Peyer's patch (tissue), 4 donors: ENCODE data around the gene PLN. TPM values are rescaled to one million over a fixed set of nuclear protein-coding genes. Genes with fewer than 3 reads are reported as not detected.

ENCODE experiments used
- DNase-seq, 3 donors: peaks; one replicate each; pipeline ENCODE4 v3.0.0-alpha.2; 2017 to 2019
- H3K27ac ChIP-seq, 4 donors: fragments of 200-600 bp; sonication (generic); one replicate each; pipeline ENCODE4 v1.5.1; 2016 to 2019
- H3K27me3 ChIP-seq, 2 donors: fragments of 200-600 bp; sonication (generic); one replicate each; pipeline ENCODE4 v1.5.1; 2019
- H3K36me3 ChIP-seq, 3 donors: fragments of 200-600 bp; sonication (generic); one replicate each; pipeline ENCODE4 v1.5.1; 2016 to 2019
- H3K4me1 ChIP-seq, 4 donors: fragments of 200-600 bp; sonication (generic); one replicate each; pipeline ENCODE4 v1.5.1; 2016 to 2019
- H3K4me3 ChIP-seq, 4 donors: fragments of 200-600 bp; sonication (generic); 1 replicate in 3 of 4; 2 replicates in 1 of 4; pipeline ENCODE4 v1.5.1; 2016 to 2019; ENCODE audit warnings: mild to moderate bottlenecking in 1 of 4
- H3K9me3 ChIP-seq, 4 donors: fragments of 200-600 bp; sonication (generic); one replicate each; pipeline ENCODE4 v1.5.1; 2016 to 2019; ENCODE audit warnings: mild to moderate bottlenecking in 1 of 4
- POLR2A ChIP-seq, 2 donors: fragments of 450-650 bp; IDR thresholded peaks; one replicate each; pipeline ENCODE4 v1.5.1; 2017; ENCODE audit warnings: antibody characterized with exemption in 2 of 2, mild to moderate bottlenecking in 2 of 2, moderate library complexity in 2 of 2
- total RNA-seq, 4 donors: library from RNA; depleted of rRNA; stranded (reverse); fragments of >200 nt; gene quantifications; one replicate each; pipeline ENCODE4 v1.1.0, GENCODE V29; 2016
- TF ChIP-seq, protein P1 (sequence below), 6 experiments: fragments of 450-650 bp in 4 of 6; fragments of 200-600 bp in 2 of 6; sonication (generic) in 1 of 6; IDR thresholded peaks; one replicate each; pipeline ENCODE4 v1.5.1; 2017 to 2019; ENCODE audit warnings: antibody characterized with exemption in 6 of 6, mild to moderate bottlenecking in 3 of 6, moderate library complexity in 1 of 6

PLN gene
- total RNA-seq, 4 donors from 2014 or later: 6.1 to 28.9 (median 12.2) TPM

GRCh38 chr6:118504611-118505010, 43.5 kb upstream of the PLN start:
- TF ChIP-seq, protein P1, sequence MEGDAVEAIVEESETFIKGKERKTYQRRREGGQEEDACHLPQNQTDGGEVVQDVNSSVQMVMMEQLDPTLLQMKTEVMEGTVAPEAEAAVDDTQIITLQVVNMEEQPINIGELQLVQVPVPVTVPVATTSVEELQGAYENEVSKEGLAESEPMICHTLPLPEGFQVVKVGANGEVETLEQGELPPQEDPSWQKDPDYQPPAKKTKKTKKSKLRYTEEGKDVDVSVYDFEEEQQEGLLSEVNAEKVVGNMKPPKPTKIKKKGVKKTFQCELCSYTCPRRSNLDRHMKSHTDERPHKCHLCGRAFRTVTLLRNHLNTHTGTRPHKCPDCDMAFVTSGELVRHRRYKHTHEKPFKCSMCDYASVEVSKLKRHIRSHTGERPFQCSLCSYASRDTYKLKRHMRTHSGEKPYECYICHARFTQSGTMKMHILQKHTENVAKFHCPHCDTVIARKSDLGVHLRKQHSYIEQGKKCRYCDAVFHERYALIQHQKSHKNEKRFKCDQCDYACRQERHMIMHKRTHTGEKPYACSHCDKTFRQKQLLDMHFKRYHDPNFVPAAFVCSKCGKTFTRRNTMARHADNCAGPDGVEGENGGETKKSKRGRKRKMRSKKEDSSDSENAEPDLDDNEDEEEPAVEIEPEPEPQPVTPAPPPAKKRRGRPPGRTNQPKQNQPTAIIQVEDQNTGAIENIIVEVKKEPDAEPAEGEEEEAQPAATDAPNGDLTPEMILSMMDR (IDR thresholded peaks at IDR 0.05): no peak
- TF ChIP-seq POLR2A (IDR thresholded peaks at IDR 0.05): no peak
- Histone ChIP-seq H3K27me3 (no peaks in the 10 kb centered on the region), H3K27ac (no peak overlapping the region), H3K4me1 (no peaks in the 10 kb centered on the region), H3K36me3 (no peaks in the 10 kb centered on the region), H3K4me3 (no peak overlapping the region), H3K9me3 (no peaks in the 10 kb centered on the region)
- no peak for DNase-seq

GRCh38 chr6:118505656-118506055, 42.4 kb upstream of the PLN start:
- no peaks in the 10 kb centered on the region for H3K9me3 ChIP-seq
- no peak overlapping the region for H3K4me3 ChIP-seq
- no peaks in the 10 kb centered on the region for H3K4me1 ChIP-seq
- no peaks in the 10 kb centered on the region for H3K36me3 ChIP-seq
- no peak for DNase-seq
- TF ChIP-seq, protein P1 (IDR thresholded peaks at IDR 0.05): no peak
- no peak for TF ChIP-seq POLR2A (IDR thresholded peaks at IDR 0.05)
- H3K27me3 ChIP-seq: no peaks in the 10 kb centered on the region
- no peak overlapping the region for H3K27ac ChIP-seq

GRCh38 chr6:118506071-118506638, 41.9 kb upstream of the PLN start:
- Histone ChIP-seq H3K36me3 (no peaks in the 10 kb centered on the region), H3K27me3 (no peaks in the 10 kb centered on the region), H3K4me1 (no peaks in the 10 kb centered on the region), H3K27ac (no peak overlapping the region), H3K4me3 (no peak overlapping the region), H3K9me3 (no peaks in the 10 kb centered on the region)
- DNase-seq: no peak
- TF ChIP-seq POLR2A (IDR thresholded peaks at IDR 0.05): no peak
- TF ChIP-seq, protein P1 (IDR thresholded peaks at IDR 0.05): no peak

GRCh38 chr6:118507636-118508035, 40.5 kb upstream of the PLN start:
- Histone ChIP-seq H3K9me3 (no peaks in the 10 kb centered on the region), H3K27ac (no peak overlapping the region), H3K36me3 (no peaks in the 10 kb centered on the region), H3K4me3 (no peak overlapping the region), H3K27me3 (no peaks in the 10 kb centered on the region), H3K4me1 (no peaks in the 10 kb centered on the region)
- TF ChIP-seq, protein P1 (IDR thresholded peaks at IDR 0.05): no peak
- no peak for TF ChIP-seq POLR2A (IDR thresholded peaks at IDR 0.05)
- no peak for DNase-seq

DNA sequence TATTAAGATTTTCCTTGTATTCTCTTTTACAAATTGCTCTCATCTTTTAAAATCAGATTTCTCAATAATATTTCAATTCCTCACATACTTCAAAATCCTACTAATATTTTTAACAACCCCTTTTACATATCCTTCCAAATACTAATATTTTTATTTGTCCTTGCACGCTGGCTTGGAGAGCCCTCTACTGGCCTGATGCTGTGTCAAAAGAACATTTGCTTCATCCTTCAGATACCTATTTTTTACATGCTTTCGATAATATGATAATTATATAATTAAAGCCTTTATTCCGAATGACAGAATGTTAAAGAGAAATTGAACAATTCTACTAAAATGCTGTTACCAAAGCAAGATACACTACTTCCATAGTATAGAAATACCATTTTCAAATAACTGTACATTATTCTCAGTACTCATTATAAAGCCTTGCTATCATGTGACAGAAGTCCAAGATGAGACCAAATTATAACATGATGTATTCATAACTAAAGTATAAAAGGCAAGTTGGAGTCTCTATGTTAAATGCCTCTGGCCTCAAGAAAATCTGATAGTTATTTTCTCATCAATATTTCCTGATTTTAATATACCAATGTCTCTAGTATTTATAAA, 39.0 kb upstream of the PLN start:
- Histone ChIP-seq H3K36me3 (no peaks in the 10 kb centered on the region), H3K4me1 (no peaks in the 10 kb centered on the region), H3K27ac (no peak overlapping the region), H3K9me3 (no peaks in the 10 kb centered on the region), H3K27me3 (no peaks in the 10 kb centered on the region), H3K4me3 (no peak overlapping the region)
- TF ChIP-seq POLR2A (IDR thresholded peaks at IDR 0.05): no peak
- TF ChIP-seq, protein P1 (IDR thresholded peaks at IDR 0.05): peak in 2 of 6 experiments; percentile 30 to 31
- no peak for DNase-seq
